GM21447 (cell line): ENCODE results near the gene KCNJ18.
"Not testable (repeated sequence)": the region's sequence is repeated elsewhere in the genome, so short reads cannot be mapped to it uniquely, and the experiment has no call there.

Experiments
- ATAC-seq: cut with Tn5 transposase; IDR thresholded peaks from one replicate; pipeline ENCODE4 v1.9.1; 2021; ENCODE audit not compliant: unreplicated experiment

KCNJ18 gene

GRCh38 chr17:21720566-21720965 is 28.2 kb downstream of the KCNJ18 start:
- ATAC-seq = not testable (repeated sequence)

GRCh38 chr17:21722268-21722667 is 29.9 kb downstream of the KCNJ18 start:
- not testable (repeated sequence) for ATAC-seq

DNA sequence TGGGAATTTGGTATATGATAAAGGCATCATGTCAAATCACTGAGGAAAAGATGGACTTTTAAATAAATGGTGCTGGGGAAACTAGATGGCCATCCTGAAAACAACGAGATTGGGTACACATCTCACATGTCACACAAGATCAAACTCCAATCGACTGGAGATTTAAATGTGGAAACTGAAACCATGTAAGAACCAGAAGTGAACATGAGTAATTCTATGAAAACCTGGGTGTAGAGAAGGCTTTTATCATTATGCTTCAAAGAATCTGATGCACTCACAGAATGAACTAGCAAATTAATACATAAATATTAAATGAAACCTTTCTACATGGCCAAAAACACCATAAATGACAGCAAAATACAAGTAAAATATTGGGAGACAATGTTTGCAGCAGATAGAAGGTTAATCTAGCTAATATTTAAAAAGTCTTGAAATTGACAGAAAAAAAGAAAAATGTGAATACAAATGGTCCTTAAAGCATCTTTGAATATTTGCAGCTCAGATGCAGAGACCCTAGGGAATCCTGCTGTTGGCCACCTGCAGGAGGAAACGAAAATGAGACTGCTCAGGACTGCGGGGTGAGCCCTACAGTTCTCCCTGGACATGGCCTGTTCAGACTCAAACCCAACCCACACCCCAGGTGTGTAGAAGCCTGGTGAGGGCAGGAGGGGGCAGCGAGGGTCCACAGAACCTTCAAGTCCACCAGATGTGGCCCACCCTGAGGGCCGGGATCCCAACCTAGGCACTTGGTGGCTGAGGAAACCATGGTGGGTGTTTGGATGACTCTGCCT is 32.1 kb downstream of the KCNJ18 start:
- not testable (repeated sequence) for ATAC-seq

DNA sequence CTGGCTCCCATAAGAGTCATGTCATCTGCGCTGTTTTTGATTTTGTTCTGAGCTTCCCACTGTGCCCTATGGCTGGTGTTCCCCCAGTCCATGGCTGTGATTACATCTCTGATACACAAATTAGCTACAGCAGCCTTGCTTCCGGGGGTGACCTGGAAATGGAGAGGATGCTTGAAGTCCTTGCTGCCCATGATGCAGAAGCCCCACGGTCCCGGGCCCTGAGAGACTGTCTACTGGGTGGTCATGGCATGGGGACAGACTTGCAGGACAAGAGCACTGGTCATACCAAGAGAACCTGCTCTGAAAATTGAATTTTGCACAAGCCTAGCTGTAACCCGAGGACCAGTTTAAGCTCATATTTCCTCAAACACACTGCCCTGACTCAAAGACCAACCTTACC is 38.8 kb downstream of the KCNJ18 start:
- ATAC-seq = not testable (repeated sequence)

DNA sequence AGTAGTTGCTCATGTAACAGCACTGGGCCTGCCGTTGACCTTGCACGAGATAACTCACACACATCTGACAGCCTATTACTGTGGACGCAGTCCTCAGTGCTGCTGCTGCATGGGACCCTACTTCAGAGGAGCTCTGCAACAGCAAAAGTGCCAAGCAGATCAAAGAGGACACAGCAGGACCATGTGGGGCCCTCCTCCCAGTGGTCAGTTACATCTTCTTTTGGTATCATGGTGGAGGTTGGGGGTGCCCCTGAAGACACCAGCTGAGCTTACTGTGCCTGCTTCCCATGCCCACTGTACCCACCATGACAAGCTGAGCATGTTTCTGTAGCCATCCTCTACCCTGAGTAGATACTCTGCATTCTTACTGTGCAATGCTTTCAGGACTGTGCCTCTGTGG is 41.6 kb downstream of the KCNJ18 start:
- not testable (repeated sequence) for ATAC-seq

- not testable (repeated sequence) for ATAC-seq
Measured at GRCh38 chr17:21735814-21736213, 43.5 kb downstream of the KCNJ18 start.

DNA sequence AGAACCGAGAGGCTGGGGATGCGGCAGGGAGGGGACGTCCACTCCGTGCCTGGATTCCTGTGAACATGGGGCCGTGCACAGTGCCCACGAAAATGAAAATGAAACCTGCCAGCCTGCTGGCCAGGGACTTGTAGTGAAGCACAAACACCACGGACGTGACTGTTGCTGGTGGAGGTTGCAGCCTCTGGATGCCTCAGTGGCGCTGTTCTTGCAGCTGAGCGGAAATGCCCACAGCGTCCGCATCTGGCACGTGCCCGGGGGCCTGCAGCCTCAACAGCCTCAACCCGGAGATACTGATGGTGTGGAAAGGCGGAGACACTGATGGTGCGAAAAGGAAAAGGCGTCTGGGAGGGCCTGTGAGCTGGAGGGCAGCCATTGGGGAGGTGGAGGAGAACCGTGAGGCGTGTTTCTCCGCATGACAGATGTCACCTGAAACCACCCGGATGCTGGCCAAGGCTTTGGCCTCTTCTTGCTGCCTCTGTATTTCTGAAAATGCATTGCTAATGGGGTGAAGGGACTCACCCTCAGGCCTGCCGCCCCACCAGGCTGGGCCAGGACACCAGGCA is 44.8 kb downstream of the KCNJ18 start:
- ATAC-seq = not testable (repeated sequence)

- ATAC-seq = not testable (repeated sequence)
Measured at GRCh38 chr17:21738241-21738640, 45.9 kb downstream of the KCNJ18 start.

DNA sequence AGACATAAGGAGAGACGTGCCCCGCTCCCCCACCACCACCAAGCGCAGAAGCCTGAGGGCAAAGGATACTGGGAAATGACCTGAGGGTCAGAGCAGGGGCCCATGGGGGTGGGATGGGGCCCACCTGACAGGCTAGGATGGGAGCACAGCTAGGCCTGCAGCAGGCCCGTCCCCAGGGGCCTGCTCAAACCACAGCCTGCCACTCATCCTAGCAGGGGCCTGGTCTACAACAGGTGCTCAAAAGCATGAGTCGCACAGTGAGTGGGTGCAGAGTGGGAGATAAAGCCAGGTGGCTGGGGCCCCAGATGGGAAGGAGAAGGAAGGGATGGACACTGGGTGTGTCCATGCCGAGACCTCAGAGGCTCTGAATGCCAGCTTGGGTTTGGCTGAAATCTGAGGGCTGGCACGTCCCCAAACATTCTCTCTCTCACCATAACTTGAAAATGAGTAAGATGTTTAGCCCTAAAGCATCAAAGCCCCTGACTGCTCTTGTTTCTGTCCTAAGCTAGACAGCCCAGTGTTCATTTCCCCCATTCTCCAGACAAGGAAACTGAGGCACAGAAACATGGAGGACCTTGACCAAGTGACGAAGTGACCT is 46.7 kb downstream of the KCNJ18 start:
- not testable (repeated sequence) for ATAC-seq

DNA sequence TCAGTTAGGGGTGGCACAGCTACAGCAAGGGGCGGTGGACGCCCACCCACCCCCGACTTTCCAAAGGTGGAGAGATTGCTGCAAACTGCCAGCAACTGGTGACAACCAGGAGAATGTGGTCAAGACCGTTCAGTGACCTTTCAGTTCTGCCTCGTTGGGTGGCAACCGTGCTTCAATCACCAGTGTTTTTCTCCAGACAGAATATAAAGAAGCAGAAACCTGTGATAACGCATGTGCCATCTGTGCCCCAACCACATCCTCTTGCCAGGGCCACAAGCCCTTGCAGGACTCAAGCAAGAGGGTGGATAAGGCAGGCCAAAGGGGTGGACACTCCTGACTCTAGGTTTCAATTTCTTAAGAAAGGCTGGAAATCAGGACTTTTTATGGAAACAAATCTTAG is 47.2 kb downstream of the KCNJ18 start:
- not testable (repeated sequence) for ATAC-seq

- ATAC-seq = not testable (repeated sequence)
Measured at GRCh38 chr17:21740836-21741235, 48.5 kb downstream of the KCNJ18 start.

DNA sequence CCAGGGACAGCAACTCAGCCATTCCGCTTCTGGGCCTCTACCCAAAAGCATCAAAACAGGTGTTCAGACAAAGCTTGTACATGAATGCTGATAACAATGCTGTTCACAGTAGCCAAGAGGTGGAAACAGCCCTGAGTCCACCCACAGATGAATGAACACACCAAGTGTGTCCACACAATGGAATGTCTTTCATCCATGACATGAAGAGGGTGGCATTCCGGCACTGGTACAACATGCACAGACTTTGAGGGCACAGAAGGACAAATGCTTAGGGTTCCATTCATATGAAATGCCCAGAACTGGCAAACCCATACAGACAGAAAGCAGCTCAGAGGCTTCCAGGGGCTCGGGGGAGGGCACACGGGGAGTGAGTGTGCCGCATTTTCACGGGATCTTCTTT is 49.2 kb downstream of the KCNJ18 start:
- ATAC-seq = not testable (repeated sequence)

- no peak for ATAC-seq
Measured at GRCh38 chr17:21742326-21742725, 50.0 kb downstream of the KCNJ18 start.

- not testable (repeated sequence) for ATAC-seq
Measured at GRCh38 chr17:21744151-21744550, 51.8 kb downstream of the KCNJ18 start.

DNA sequence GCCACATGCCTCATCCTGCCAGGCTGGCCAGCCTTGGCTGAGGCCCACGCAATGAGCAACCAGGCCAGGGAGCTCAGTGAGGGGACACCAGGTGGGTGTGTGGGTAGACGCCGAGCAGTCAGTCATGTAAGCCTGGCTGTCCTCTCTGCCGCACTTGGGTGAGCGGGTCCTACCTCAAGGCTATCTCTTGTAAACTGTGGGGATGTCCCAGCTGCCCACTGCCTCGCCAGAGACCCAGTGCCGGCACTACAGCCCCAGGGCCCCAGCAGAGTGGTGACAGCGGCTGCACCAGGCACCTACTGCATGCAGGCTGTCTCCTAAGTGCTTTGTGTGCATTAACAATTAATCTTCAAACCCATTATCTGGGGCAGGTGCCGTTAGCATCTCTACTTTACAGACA is 52.3 kb downstream of the KCNJ18 start:
- ATAC-seq = not testable (repeated sequence)

- ATAC-seq = not testable (repeated sequence)
Measured at GRCh38 chr17:21745385-21746054, 53.2 kb downstream of the KCNJ18 start.

DNA sequence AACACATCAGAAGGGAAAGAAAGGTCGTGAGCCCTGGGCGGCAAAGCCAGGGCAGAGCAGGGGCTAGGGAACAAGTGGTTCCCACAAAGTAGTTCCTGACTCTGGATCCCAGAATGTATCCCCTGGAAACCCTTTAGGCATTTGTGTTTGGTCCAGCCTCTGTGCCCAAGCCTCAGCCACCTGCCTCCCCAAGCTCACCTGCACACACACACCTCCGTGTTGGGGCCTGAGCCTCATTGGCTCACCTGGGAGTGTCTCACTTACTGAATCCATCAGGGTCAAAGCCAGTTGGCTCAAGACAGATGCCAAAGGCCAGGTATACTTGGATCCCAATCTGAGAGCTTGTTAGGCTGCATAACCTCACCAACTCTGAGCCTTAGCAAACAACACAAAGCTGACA is 54.1 kb downstream of the KCNJ18 start:
- not testable (repeated sequence) for ATAC-seq

DNA sequence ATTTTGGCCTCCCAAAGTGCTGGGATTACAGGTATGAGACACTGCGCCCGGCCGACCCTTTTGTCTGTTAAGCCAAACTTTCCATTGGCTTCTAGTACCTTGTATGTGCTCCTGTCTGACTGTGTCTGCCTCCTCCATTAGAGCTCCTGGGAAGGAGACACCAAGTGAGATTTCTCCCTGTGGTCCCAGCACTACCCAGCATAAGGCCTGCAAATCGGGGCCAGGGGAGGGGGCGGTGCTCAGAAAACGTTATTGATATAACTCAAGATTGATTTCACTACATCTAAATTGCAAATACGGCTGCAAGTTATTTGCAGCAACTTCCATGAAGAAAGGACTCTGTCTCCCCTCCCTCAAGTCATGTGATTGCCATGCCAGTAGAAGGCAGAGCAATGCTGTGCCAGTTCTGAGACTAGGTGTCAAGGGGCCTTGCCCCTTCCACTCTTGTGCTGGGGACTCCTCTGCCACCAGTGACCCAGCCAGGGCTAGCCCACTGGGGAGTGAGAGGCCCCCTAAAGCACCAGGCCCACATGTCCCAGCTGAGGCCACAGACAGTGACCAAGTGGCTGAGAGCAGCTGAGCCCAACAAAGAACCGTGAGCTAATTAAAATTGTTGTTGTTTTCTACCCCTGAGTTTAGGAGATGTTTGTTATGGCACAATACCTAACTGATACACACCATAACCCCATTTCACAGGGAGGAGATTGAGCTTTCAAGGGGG is 55.0 kb downstream of the KCNJ18 start:
- ATAC-seq = not testable (repeated sequence)

- ATAC-seq = not testable (repeated sequence)
Measured at GRCh38 chr17:21748686-21749085, 56.4 kb downstream of the KCNJ18 start.

- ATAC-seq = not testable (repeated sequence)
Measured at GRCh38 chr17:21749696-21750531, 57.6 kb downstream of the KCNJ18 start.
